Measurements from ENCODE around the gene APCDD1. TPM values are rescaled to one million over a fixed set of nuclear protein-coding genes. Genes with fewer than 3 reads are reported as not detected.
"Not testable (repeated sequence)": the region's sequence is repeated elsewhere in the genome, so short reads cannot be mapped to it uniquely, and the experiment has no call there.

The APCDD1 gene
- total and polyA plus RNA-seq, 2 donors: 1.9 to 2.5 TPM

DNA sequence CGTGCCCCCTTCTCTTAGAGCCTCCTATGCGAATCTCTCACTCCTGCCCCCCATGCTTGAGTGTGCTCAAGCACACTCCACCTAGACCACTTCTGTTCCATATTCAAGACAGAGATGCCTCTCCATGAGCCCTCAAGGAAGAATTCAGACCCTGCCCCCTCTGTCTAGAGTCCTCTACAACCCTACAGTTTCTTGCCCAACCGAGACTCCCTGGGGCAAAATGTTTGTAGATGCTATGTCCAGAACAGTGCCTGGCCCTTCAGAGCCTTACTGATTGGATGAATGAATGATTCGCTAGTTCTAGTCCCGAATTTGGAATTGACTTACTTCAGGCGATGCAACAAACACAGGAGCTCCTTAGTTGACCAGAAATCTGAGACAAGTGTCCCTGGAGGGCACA is 8.7 kb downstream of the APCDD1 start:
- no peak overlapping the region for H3K4me3 ChIP-seq (ENCODE audit: low read length in 2 of 2)

DNA sequence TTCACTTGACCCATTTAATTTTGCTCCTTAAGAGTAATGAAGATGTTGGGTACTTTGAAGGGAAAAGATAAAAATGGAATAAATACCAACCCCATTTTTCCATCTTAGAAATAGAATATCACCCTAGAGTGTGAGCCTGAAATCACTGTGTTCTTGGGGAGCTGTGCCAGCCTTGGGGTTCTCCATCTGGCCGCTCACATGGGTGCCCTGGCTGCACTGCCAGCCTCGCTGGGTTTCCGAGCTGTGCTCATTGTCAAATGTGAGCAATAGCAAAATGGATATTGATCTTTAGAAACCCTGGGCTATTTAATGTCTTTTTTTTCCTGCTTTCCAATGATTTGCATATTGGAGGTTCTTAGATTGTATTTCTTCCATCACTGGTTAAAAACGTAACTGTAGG is 9.3 kb downstream of the APCDD1 start:
- H3K27ac ChIP-seq (ENCODE audit: low read depth in 1 of 2, low read length in 1 of 2): no peak overlapping the region
- H3K27me3 ChIP-seq (ENCODE audit: control insufficient read depth in 2 of 2, insufficient read depth in 1 of 2, low read length in 1 of 2): no peaks in the 10 kb centered on the region
- peaks cover 0 to 9% of the 10 kb centered on the region in 2 donors for H3K4me1 ChIP-seq (ENCODE audit: control insufficient read depth in 2 of 2, insufficient read depth in 2 of 2, low read length in 2 of 2)
- H3K9me3 ChIP-seq (ENCODE audit: control insufficient read depth in 2 of 2, insufficient read depth in 1 of 2, low read length in 1 of 2): no peaks in the 10 kb centered on the region
- H3K36me3 ChIP-seq (ENCODE audit: control insufficient read depth in 2 of 2, insufficient read depth in 2 of 2, low read length in 1 of 2): no peaks in the 10 kb centered on the region
- WGBS: 96% methylated on average over 4 of the region's 4 CpGs
- no peak overlapping the region for H3K4me3 ChIP-seq (ENCODE audit: low read length in 2 of 2)
- DNase-seq (ENCODE audit: low read depth in 6 of 9, low spot score in 9 of 9): no peak

More for the DNA sequence above, 8.7 kb downstream of the APCDD1 start:
- WGBS: 96% methylated on average over 6 of the region's 6 CpGs
- Histone ChIP-seq H3K27me3 (ENCODE audit: control insufficient read depth in 2 of 2, insufficient read depth in 1 of 2, low read length in 1 of 2) (no peaks in the 10 kb centered on the region), H3K36me3 (ENCODE audit: control insufficient read depth in 2 of 2, insufficient read depth in 2 of 2, low read length in 1 of 2) (no peaks in the 10 kb centered on the region), H3K4me1 (ENCODE audit: control insufficient read depth in 2 of 2, insufficient read depth in 2 of 2, low read length in 2 of 2) (peaks cover 0 to 6% of the 10 kb centered on the region in 2 donors), H3K27ac (ENCODE audit: low read depth in 1 of 2, low read length in 1 of 2) (no peak overlapping the region), H3K9me3 (ENCODE audit: control insufficient read depth in 2 of 2, insufficient read depth in 1 of 2, low read length in 1 of 2) (no peaks in the 10 kb centered on the region)
- no peak for DNase-seq (ENCODE audit: low read depth in 6 of 9, low spot score in 9 of 9)

DNA sequence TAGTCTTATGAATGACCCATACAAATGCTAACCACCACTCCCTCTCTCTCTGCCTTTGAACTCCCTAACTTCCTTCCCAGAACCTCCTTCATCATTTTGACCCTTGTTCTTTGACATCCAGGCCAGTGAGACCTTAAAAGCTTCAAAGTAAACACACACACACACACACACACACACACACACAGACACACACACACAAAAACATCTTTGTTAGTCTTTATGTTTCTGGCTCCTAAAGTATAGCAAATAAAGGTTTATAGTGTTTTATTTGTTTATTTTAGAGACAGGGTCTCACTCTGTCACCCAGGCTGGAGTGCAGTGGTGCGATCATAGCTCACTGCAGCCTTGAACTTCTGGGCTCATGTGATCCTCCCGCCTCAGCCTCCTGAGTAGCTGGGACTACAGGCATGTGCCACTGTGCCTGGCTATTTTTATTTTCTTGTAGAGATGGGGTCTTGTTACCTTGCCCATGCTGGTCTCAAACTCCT is 9.8 kb downstream of the APCDD1 start:
- H3K4me3 ChIP-seq (ENCODE audit: low read length in 2 of 2); DNase-seq (ENCODE audit: low read depth in 6 of 9, low spot score in 9 of 9); H3K9me3 ChIP-seq (ENCODE audit: control insufficient read depth in 2 of 2, insufficient read depth in 1 of 2, low read length in 1 of 2); H3K4me1 ChIP-seq (ENCODE audit: control insufficient read depth in 2 of 2, insufficient read depth in 2 of 2, low read length in 2 of 2); H3K27ac ChIP-seq (ENCODE audit: low read depth in 1 of 2, low read length in 1 of 2); H3K27me3 ChIP-seq (ENCODE audit: control insufficient read depth in 2 of 2, insufficient read depth in 1 of 2, low read length in 1 of 2); H3K36me3 ChIP-seq (ENCODE audit: control insufficient read depth in 2 of 2, insufficient read depth in 2 of 2, low read length in 1 of 2): not testable (repeated sequence)
- 93% methylated on average over 2 of the region's 2 CpGs for WGBS

DNA sequence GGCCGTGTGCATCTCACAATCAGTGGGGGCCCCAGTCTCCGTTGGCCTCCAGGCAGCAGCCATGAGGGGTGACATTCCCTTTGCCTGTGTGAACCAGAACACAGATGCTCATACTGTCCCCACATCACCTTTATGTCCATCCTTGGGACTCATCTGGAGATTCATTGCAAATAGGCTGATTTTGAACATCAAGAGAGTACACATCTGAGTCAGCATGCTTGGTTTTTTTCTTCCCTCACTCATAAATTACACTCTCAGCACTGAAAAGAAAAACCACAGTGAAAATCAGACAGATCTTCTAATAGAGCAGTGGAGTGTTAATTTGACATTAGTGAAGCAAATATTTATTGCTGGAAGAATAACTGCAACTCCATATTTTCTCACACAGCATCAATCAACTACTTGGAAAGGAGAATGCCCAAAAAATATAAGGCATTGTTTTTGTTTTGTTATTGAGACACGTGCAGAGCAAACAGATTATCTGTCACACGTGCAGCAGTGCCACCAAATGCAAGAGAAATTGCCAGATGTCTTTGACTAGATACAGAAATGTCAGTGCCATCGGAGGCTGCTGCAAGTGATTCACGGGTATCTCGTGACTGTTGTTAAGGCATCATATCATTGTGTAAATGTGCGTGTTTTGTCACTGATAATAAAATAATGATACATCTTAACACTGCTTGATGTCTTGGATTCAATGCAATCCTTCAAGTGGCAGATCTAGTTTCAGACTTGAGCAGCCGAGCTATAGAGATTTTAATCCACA is 10.9 kb downstream of the APCDD1 start:
- Histone ChIP-seq H3K9me3 (ENCODE audit: control insufficient read depth in 2 of 2, insufficient read depth in 1 of 2, low read length in 1 of 2) (no peaks in the 10 kb centered on the region), H3K36me3 (ENCODE audit: control insufficient read depth in 2 of 2, insufficient read depth in 2 of 2, low read length in 1 of 2) (no peaks in the 10 kb centered on the region), H3K27ac (ENCODE audit: low read depth in 1 of 2, low read length in 1 of 2) (no peak overlapping the region), H3K4me3 (ENCODE audit: low read length in 2 of 2) (no peak overlapping the region), H3K27me3 (ENCODE audit: control insufficient read depth in 2 of 2, insufficient read depth in 1 of 2, low read length in 1 of 2) (no peaks in the 10 kb centered on the region), H3K4me1 (ENCODE audit: control insufficient read depth in 2 of 2, insufficient read depth in 2 of 2, low read length in 2 of 2) (peaks cover 0 to 17% of the 10 kb centered on the region in 2 donors)
- 91% methylated on average over 9 of the region's 9 CpGs for WGBS
- no peak for DNase-seq (ENCODE audit: low read depth in 6 of 9, low spot score in 9 of 9)

- no peak for DNase-seq (ENCODE audit: low read depth in 6 of 9, low spot score in 9 of 9)
- Histone ChIP-seq H3K27ac (ENCODE audit: low read depth in 1 of 2, low read length in 1 of 2) (no peak overlapping the region), H3K4me1 (ENCODE audit: control insufficient read depth in 2 of 2, insufficient read depth in 2 of 2, low read length in 2 of 2) (peaks cover 0 to 32% of the 10 kb centered on the region in 2 donors), H3K36me3 (ENCODE audit: control insufficient read depth in 2 of 2, insufficient read depth in 2 of 2, low read length in 1 of 2) (no peaks in the 10 kb centered on the region), H3K9me3 (ENCODE audit: control insufficient read depth in 2 of 2, insufficient read depth in 1 of 2, low read length in 1 of 2) (no peaks in the 10 kb centered on the region), H3K27me3 (ENCODE audit: control insufficient read depth in 2 of 2, insufficient read depth in 1 of 2, low read length in 1 of 2) (no peaks in the 10 kb centered on the region), H3K4me3 (ENCODE audit: low read length in 2 of 2) (no peak overlapping the region)
- WGBS: 98% methylated on average over 7 of the region's 7 CpGs
These were observed 16.0 kb downstream of the APCDD1 start for GRCh38 chr18:10470429-10470828.

GRCh38 chr18:10471574-10471973 is 17.1 kb downstream of the APCDD1 start:
- no peak for DNase-seq (ENCODE audit: low read depth in 6 of 9, low spot score in 9 of 9)
- Histone ChIP-seq H3K27ac (ENCODE audit: low read depth in 1 of 2, low read length in 1 of 2) (no peak overlapping the region), H3K9me3 (ENCODE audit: control insufficient read depth in 2 of 2, insufficient read depth in 1 of 2, low read length in 1 of 2) (no peaks in the 10 kb centered on the region), H3K4me3 (ENCODE audit: low read length in 2 of 2) (no peak overlapping the region), H3K27me3 (ENCODE audit: control insufficient read depth in 2 of 2, insufficient read depth in 1 of 2, low read length in 1 of 2) (peaks cover 0 to 3% of the 10 kb centered on the region in 2 donors), H3K4me1 (ENCODE audit: control insufficient read depth in 2 of 2, insufficient read depth in 2 of 2, low read length in 2 of 2) (peaks cover 0 to 44% of the 10 kb centered on the region in 2 donors), H3K36me3 (ENCODE audit: control insufficient read depth in 2 of 2, insufficient read depth in 2 of 2, low read length in 1 of 2) (no peaks in the 10 kb centered on the region)
- WGBS: 97% methylated on average over 22 of the region's 22 CpGs

DNA sequence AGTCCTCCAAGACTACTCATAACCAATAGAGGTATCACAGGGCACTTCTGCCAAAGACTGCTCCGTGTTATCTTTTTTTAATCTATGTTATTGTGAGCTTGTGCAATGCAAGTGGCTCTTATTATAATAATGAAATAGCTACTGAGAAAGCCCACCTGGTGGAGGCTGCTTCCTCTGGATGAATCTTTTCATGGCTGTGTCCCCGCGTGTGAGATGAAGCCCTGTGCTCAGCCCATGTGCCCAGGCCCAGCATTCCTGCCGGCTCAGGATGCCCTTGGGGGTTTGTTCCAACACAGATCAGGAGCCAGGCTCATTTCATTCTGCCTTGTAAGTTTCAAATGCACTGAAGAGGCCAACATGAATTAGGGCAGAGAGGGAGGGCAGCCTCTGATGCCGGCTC is 18.7 kb downstream of the APCDD1 start:
- Histone ChIP-seq H3K27ac (ENCODE audit: low read depth in 1 of 2, low read length in 1 of 2) (no peak overlapping the region), H3K27me3 (ENCODE audit: control insufficient read depth in 2 of 2, insufficient read depth in 1 of 2, low read length in 1 of 2) (peaks cover 0 to 3% of the 10 kb centered on the region in 2 donors), H3K36me3 (ENCODE audit: control insufficient read depth in 2 of 2, insufficient read depth in 2 of 2, low read length in 1 of 2) (no peaks in the 10 kb centered on the region), H3K9me3 (ENCODE audit: control insufficient read depth in 2 of 2, insufficient read depth in 1 of 2, low read length in 1 of 2) (peaks cover 0 to 2% of the 10 kb centered on the region in 2 donors), H3K4me3 (ENCODE audit: low read length in 2 of 2) (no peak overlapping the region), H3K4me1 (ENCODE audit: control insufficient read depth in 2 of 2, insufficient read depth in 2 of 2, low read length in 2 of 2) (peaks cover 5 to 58% of the 10 kb centered on the region in 2 donors)
- whole genome bisulfite sequencing: 96% methylated on average over 5 of the region's 5 CpGs
- no peak for DNase-seq (ENCODE audit: low read depth in 6 of 9, low spot score in 9 of 9)

GRCh38 chr18:10474309-10474708 is 19.9 kb downstream of the APCDD1 start:
- Histone ChIP-seq H3K4me3 (ENCODE audit: low read length in 2 of 2) (no peak overlapping the region), H3K9me3 (ENCODE audit: control insufficient read depth in 2 of 2, insufficient read depth in 1 of 2, low read length in 1 of 2) (peaks cover 0 to 6% of the 10 kb centered on the region in 2 donors), H3K4me1 (ENCODE audit: control insufficient read depth in 2 of 2, insufficient read depth in 2 of 2, low read length in 2 of 2) (peaks cover 5 to 56% of the 10 kb centered on the region in 2 donors), H3K36me3 (ENCODE audit: control insufficient read depth in 2 of 2, insufficient read depth in 2 of 2, low read length in 1 of 2) (no peaks in the 10 kb centered on the region), H3K27me3 (ENCODE audit: control insufficient read depth in 2 of 2, insufficient read depth in 1 of 2, low read length in 1 of 2) (peaks cover 0 to 3% of the 10 kb centered on the region in 2 donors), H3K27ac (ENCODE audit: low read depth in 1 of 2, low read length in 1 of 2) (no peak overlapping the region)
- 98% methylated on average over 17 of the region's 17 CpGs for WGBS
- DNase-seq (ENCODE audit: low read depth in 6 of 9, low spot score in 9 of 9): no peak

- H3K4me1 ChIP-seq (ENCODE audit: control insufficient read depth in 2 of 2, insufficient read depth in 2 of 2, low read length in 2 of 2): peaks cover 5 to 49% of the 10 kb centered on the region in 2 donors
These were observed 20.8 kb downstream of the APCDD1 start for GRCh38 chr18:10475276-10475653.

More at GRCh38 chr18:10475276-10475653, 20.8 kb downstream of the APCDD1 start:
- no peak for DNase-seq (ENCODE audit: low read depth in 6 of 9, low spot score in 9 of 9)
- 56% methylated on average over 3 of the region's 3 CpGs for WGBS
- Histone ChIP-seq H3K4me3 (ENCODE audit: low read length in 2 of 2) (no peak overlapping the region), H3K36me3 (ENCODE audit: control insufficient read depth in 2 of 2, insufficient read depth in 2 of 2, low read length in 1 of 2) (no peaks in the 10 kb centered on the region), H3K27ac (ENCODE audit: low read depth in 1 of 2, low read length in 1 of 2) (no peak overlapping the region), H3K9me3 (ENCODE audit: control insufficient read depth in 2 of 2, insufficient read depth in 1 of 2, low read length in 1 of 2) (peaks cover 0 to 6% of the 10 kb centered on the region in 2 donors), H3K27me3 (ENCODE audit: control insufficient read depth in 2 of 2, insufficient read depth in 1 of 2, low read length in 1 of 2) (peaks cover 0 to 3% of the 10 kb centered on the region in 2 donors)
